H9 (cell line): ENCODE measurements around the gene EED. TPM values are rescaled to one million over a fixed set of nuclear protein-coding genes. Genes with fewer than 3 reads are reported as not detected.

Source experiments
- DNase-seq: peaks from one replicate; pipeline ENCODE4 v3.0.0-alpha.2; 2017
- H2AFZ ChIP-seq: one replicate; pipeline ENCODE4 v1.6.1; 2013; ENCODE audit warnings: mild to moderate bottlenecking, low read length, control low read depth, moderate library complexity
- H2AK5ac ChIP-seq: 2 replicates; pipeline ENCODE4 v1.6.1; 2013; ENCODE audit warnings: low read length, control low read depth, mixed read lengths; ENCODE audit not compliant: insufficient read length
- H2BK120ac ChIP-seq: one replicate; pipeline ENCODE4 v1.6.1; 2013; ENCODE audit warnings: low read depth, mild to moderate bottlenecking, low read length, control low read depth, inconsistent platforms; ENCODE audit not compliant: poor library complexity, severe bottlenecking
- H2BK12ac ChIP-seq: 2 replicates; pipeline ENCODE4 v1.6.1; 2013; ENCODE audit warnings: low read length, control low read depth, mixed read lengths, low read depth; ENCODE audit not compliant: insufficient read length
- H2BK15ac ChIP-seq: 2 replicates; pipeline ENCODE4 v1.6.1; 2013; ENCODE audit warnings: low read depth, low read length, control low read depth
- H2BK20ac ChIP-seq: one replicate; pipeline ENCODE4 v1.6.1; 2013; ENCODE audit warnings: low read depth, mild to moderate bottlenecking, low read length, control low read depth, inconsistent platforms; ENCODE audit not compliant: poor library complexity, severe bottlenecking
- H2BK5ac ChIP-seq: 2 replicates; pipeline ENCODE4 v1.6.1; 2013; ENCODE audit warnings: low read length, control low read depth, mixed read lengths; ENCODE audit not compliant: insufficient read length
- H3K14ac ChIP-seq: 2 replicates; pipeline ENCODE4 v1.6.1; 2013; ENCODE audit warnings: low read length, control low read depth; ENCODE audit not compliant: insufficient read depth
- H3K18ac ChIP-seq: 2 replicates; pipeline ENCODE4 v1.6.1; 2013; ENCODE audit warnings: low read depth, mild to moderate bottlenecking, mixed read lengths, low read length, control low read depth; ENCODE audit not compliant: insufficient read length
- H3K23ac ChIP-seq: 2 replicates; pipeline ENCODE4 v1.6.1; 2013; ENCODE audit warnings: low read length, control low read depth, mixed read lengths, low read depth; ENCODE audit not compliant: insufficient read length
- H3K23me2 ChIP-seq: 2 replicates; pipeline ENCODE4 v1.6.1; 2013; ENCODE audit warnings: low read depth, mild to moderate bottlenecking, mixed read lengths, low read length, control low read depth; ENCODE audit not compliant: insufficient read length, poor library complexity, severe bottlenecking
- H3K27ac ChIP-seq: 2 replicates; pipeline ENCODE4 v1.5.1; 2013; ENCODE audit warnings: low read length, control low read depth, mixed read lengths, low read depth; ENCODE audit not compliant: insufficient read length
- H3K27me3 ChIP-seq: 2 replicates; pipeline ENCODE4 v1.6.1; 2013; ENCODE audit warnings: low read length, control low read depth, inconsistent platforms; ENCODE audit not compliant: insufficient read depth
- H3K4ac ChIP-seq: 2 replicates; pipeline ENCODE4 v1.6.1; 2013; ENCODE audit warnings: low read depth, mild to moderate bottlenecking, control low read depth, inconsistent platforms, low read length, moderate library complexity
- H3K4me1 ChIP-seq: 2 replicates; pipeline ENCODE4 v1.6.1; 2013; ENCODE audit warnings: low read length, control low read depth, inconsistent platforms; ENCODE audit not compliant: insufficient read depth
- H3K4me2 ChIP-seq: 2 replicates; pipeline ENCODE4 v1.6.1; 2013; ENCODE audit warnings: low read length, control low read depth, mixed read lengths; ENCODE audit not compliant: insufficient read length, insufficient read depth
- H3K56ac ChIP-seq: 2 replicates; pipeline ENCODE4 v1.6.1; 2013; ENCODE audit warnings: low read depth, mild to moderate bottlenecking, mixed read lengths, low read length, control low read depth; ENCODE audit not compliant: insufficient read length
- H3K79me1 ChIP-seq: 2 replicates; pipeline ENCODE4 v1.6.1; 2013; ENCODE audit warnings: low read depth, mild to moderate bottlenecking, moderate library complexity, low read length, control low read depth, inconsistent platforms; ENCODE audit not compliant: insufficient read depth, poor library complexity, severe bottlenecking
- H3K79me2 ChIP-seq: 2 replicates; pipeline ENCODE4 v1.6.1; 2013; ENCODE audit warnings: low read length, control low read depth, inconsistent platforms; ENCODE audit not compliant: insufficient read depth
- H3K9ac ChIP-seq: 2 replicates; pipeline ENCODE4 v1.6.1; 2013; ENCODE audit warnings: low read length, control low read depth, mixed read lengths; ENCODE audit not compliant: insufficient read length; ENCODE audit errors: extremely low read depth
- H3K9me3 ChIP-seq: one replicate; pipeline ENCODE4 v1.6.1; 2013; ENCODE audit warnings: low read depth, low read length, inconsistent platforms; ENCODE audit not compliant: control insufficient read depth
- H3T11ph ChIP-seq: one replicate; pipeline ENCODE4 v1.6.1; 2013; ENCODE audit warnings: mild to moderate bottlenecking, low read length, control low read depth, inconsistent platforms
- H4K20me1 ChIP-seq: one replicate; pipeline ENCODE4 v1.6.1; 2013; ENCODE audit not compliant: control insufficient read depth, insufficient read length, insufficient read depth
- H4K5ac ChIP-seq: 2 replicates; pipeline ENCODE4 v1.6.1; 2013; ENCODE audit warnings: low read depth, mild to moderate bottlenecking, mixed read lengths, low read length, control low read depth; ENCODE audit not compliant: insufficient read length
- H4K8ac ChIP-seq: replicated peaks from 2 replicates; pipeline ENCODE4 v1.6.1; 2013; ENCODE audit warnings: low read length, control low read depth, mixed read lengths, low read depth; ENCODE audit not compliant: insufficient read length
- H4K91ac ChIP-seq: 2 replicates; pipeline ENCODE4 v1.6.1; 2013; ENCODE audit warnings: low read depth, mild to moderate bottlenecking, moderate library complexity, mixed read lengths, low read length, control low read depth; ENCODE audit not compliant: insufficient read length
- H3K27ac Mint-ChIP-seq, 3 experiments: 2 replicates in 2 of 3; 3 replicates in 1 of 3; pipeline ENCODE4 v1.8.0; 2020 to 2021; ENCODE audit warnings: mixed read lengths in 3 of 3, mild to moderate bottlenecking in 1 of 3, moderate library complexity in 1 of 3
- H3K27me3 Mint-ChIP-seq: 2 replicates; pipeline ENCODE4 v1.8.0; 2021; ENCODE audit warnings: low read depth, mild to moderate bottlenecking, moderate library complexity, mixed read lengths
- H3K36me3 Mint-ChIP-seq, 3 experiments: 2 replicates in 2 of 3; 3 replicates in 1 of 3; pipeline ENCODE4 v1.8.0; 2020 to 2021; ENCODE audit warnings: low read depth in 3 of 3, mixed read lengths in 3 of 3; ENCODE audit not compliant: insufficient read depth in 1 of 3
- H3K4me1 Mint-ChIP-seq, 2 experiments: 2 replicates each; pipeline ENCODE4 v1.8.0; 2020; ENCODE audit warnings: mixed read lengths in 2 of 2
- H3K4me3 Mint-ChIP-seq, 2 experiments: 2 replicates in 1 of 2; 3 replicates in 1 of 2; pipeline ENCODE4 v1.8.0; 2020 to 2021; ENCODE audit warnings: mild to moderate bottlenecking in 2 of 2, mixed read lengths in 2 of 2, moderate library complexity in 1 of 2
- H3K9me3 Mint-ChIP-seq, 2 experiments: 2 replicates in 1 of 2; 3 replicates in 1 of 2; pipeline ENCODE4 v1.8.0; 2020; ENCODE audit warnings: mild to moderate bottlenecking in 2 of 2, mixed read lengths in 2 of 2, moderate library complexity in 1 of 2
- CTCF ChIP-seq: fragments of 200-600 bp; sonication (generic); conservative IDR thresholded peaks from 3 replicates; pipeline ENCODE4 v1.8.0; 2021; ENCODE audit warnings: antibody characterized with exemption, mild to moderate bottlenecking
- WGBS: extraction: QIAGEN DNeasy Blood & Tissue Kit; methylation state at CpG from one replicate; pipeline ENCODE4 v1.1.7; 2013; ENCODE audit warnings: missing lambda C conversion rate, low lambda C conversion rate, mixed read lengths; ENCODE audit not compliant: insufficient read length; ENCODE audit errors: extremely low coverage; 5-methylcytosine and 5-hydroxymethylcytosine counted together
- total RNA-seq: library from RNA; stranded (reverse); gene quantifications from 2 replicates; pipeline ENCODE4 v1.2.1, GENCODE V29; 2021

Gene EED
- total RNA-seq, 1 experiment from 2014 or later = 34.1 TPM

GRCh38 chr11:86264649-86265048 lies 20.1 kb downstream of the EED start:
- H3K18ac ChIP-seq = no peak overlapping the region
- no peak overlapping the region for H4K91ac ChIP-seq
- no peaks in the 10 kb centered on the region for H4K20me1 ChIP-seq
- H3K27ac Mint-ChIP-seq = no peak overlapping the region
- no peak overlapping the region for H4K5ac ChIP-seq
- H2BK15ac ChIP-seq = no peak overlapping the region
- H2AFZ ChIP-seq = no peak overlapping the region
- no CpG with 5 or more reads among the region's 2 CpGs for WGBS
- no peaks in the 10 kb centered on the region; a peak in 1 of 5 replicates for H3K9me3 Mint-ChIP-seq
- H2BK120ac ChIP-seq = no peak overlapping the region
- no peak overlapping the region for H2BK20ac ChIP-seq
- H3K27me3 Mint-ChIP-seq = no peaks in the 10 kb centered on the region
- H3K56ac ChIP-seq = no peak overlapping the region
- H3T11ph ChIP-seq = no peak overlapping the region
- no peaks in the 10 kb centered on the region for H3K79me2 ChIP-seq
- no peak overlapping the region for H4K8ac ChIP-seq
- no peak overlapping the region for H2AK5ac ChIP-seq
- no peak overlapping the region for H3K9ac ChIP-seq
- H2BK12ac ChIP-seq = no peak overlapping the region
- no peak overlapping the region for H3K4me2 ChIP-seq
- peaks cover 22 to 45% (median 33%) of the 10 kb centered on the region in 3 experiments for H3K36me3 Mint-ChIP-seq
- H3K14ac ChIP-seq = no peak overlapping the region
- H3K4me3 Mint-ChIP-seq = no peak overlapping the region
- no peak overlapping the region for H3K27ac ChIP-seq
- no peaks in the 10 kb centered on the region for H3K23me2 ChIP-seq
- H3K4me1 ChIP-seq = no peaks in the 10 kb centered on the region
- no peak overlapping the region for H3K4ac ChIP-seq
- H3K23ac ChIP-seq = no peak overlapping the region
- H3K4me1 Mint-ChIP-seq = no peaks in the 10 kb centered on the region; a peak in 1 of 4 replicates
- H3K27me3 ChIP-seq = no peaks in the 10 kb centered on the region
- H3K79me1 ChIP-seq = no peaks in the 10 kb centered on the region
- no peaks in the 10 kb centered on the region for H3K9me3 ChIP-seq
- DNase-seq = no peak
- no peak overlapping the region for H2BK5ac ChIP-seq
- no peak for TF ChIP-seq CTCF
